ENCODE data around the gene PLCH1.

The PLCH1 gene

GRCh38 chr3:155495387-155495786, 249.5 kb downstream of the PLCH1 start:
- Histone ChIP-seq H3K27me3 (no peaks in the 10 kb centered on the region), H3K4me1 (ENCODE audit: control insufficient read depth in 1 of 2, insufficient read depth in 1 of 2, low read depth in 1 of 2, low read length in 1 of 2) (no peaks in the 10 kb centered on the region), H3K36me3 (no peaks in the 10 kb centered on the region), H3K27ac (no peak overlapping the region), H3K9me3 (no peaks in the 10 kb centered on the region), H3K4me3 (ENCODE audit: low read depth in 1 of 2, low read length in 1 of 2) (no peak overlapping the region)
- TF ChIP-seq CTCF (IDR thresholded peaks at IDR 0.05), result no peak

GRCh38 chr3:155494332-155494731, 250.5 kb downstream of the PLCH1 start:
- no peak overlapping the region for H3K27ac ChIP-seq
- H3K4me1 ChIP-seq (ENCODE audit: control insufficient read depth in 1 of 2, insufficient read depth in 1 of 2, low read depth in 1 of 2, low read length in 1 of 2), result no peaks in the 10 kb centered on the region
- no peak overlapping the region for H3K4me3 ChIP-seq (ENCODE audit: low read depth in 1 of 2, low read length in 1 of 2)
- H3K9me3 ChIP-seq, result no peaks in the 10 kb centered on the region
- no peaks in the 10 kb centered on the region for H3K27me3 ChIP-seq
- no peaks in the 10 kb centered on the region for H3K36me3 ChIP-seq
- no peak for TF ChIP-seq CTCF (IDR thresholded peaks at IDR 0.05)

GRCh38 chr3:155492841-155493240, 252.0 kb downstream of the PLCH1 start:
- no peak for TF ChIP-seq CTCF (IDR thresholded peaks at IDR 0.05)
- no peak overlapping the region for H3K27ac ChIP-seq
- H3K36me3 ChIP-seq, result no peaks in the 10 kb centered on the region
- no peaks in the 10 kb centered on the region for H3K27me3 ChIP-seq
- no peak overlapping the region for H3K4me3 ChIP-seq (ENCODE audit: low read depth in 1 of 2, low read length in 1 of 2)
- H3K9me3 ChIP-seq, result no peaks in the 10 kb centered on the region
- no peaks in the 10 kb centered on the region for H3K4me1 ChIP-seq (ENCODE audit: control insufficient read depth in 1 of 2, insufficient read depth in 1 of 2, low read depth in 1 of 2, low read length in 1 of 2)

GRCh38 chr3:155491696-155492095, 253.2 kb downstream of the PLCH1 start:
- H3K36me3 ChIP-seq, result no peaks in the 10 kb centered on the region
- no peak overlapping the region for H3K4me3 ChIP-seq (ENCODE audit: low read depth in 1 of 2, low read length in 1 of 2)
- TF ChIP-seq CTCF (IDR thresholded peaks at IDR 0.05), result no peak
- no peaks in the 10 kb centered on the region for H3K27me3 ChIP-seq
- H3K27ac ChIP-seq, result no peak overlapping the region
- no peaks in the 10 kb centered on the region for H3K4me1 ChIP-seq (ENCODE audit: control insufficient read depth in 1 of 2, insufficient read depth in 1 of 2, low read depth in 1 of 2, low read length in 1 of 2)
- H3K9me3 ChIP-seq, result no peaks in the 10 kb centered on the region

GRCh38 chr3:155488671-155489070, 256.2 kb downstream of the PLCH1 start:
- Histone ChIP-seq H3K36me3 (no peaks in the 10 kb centered on the region), H3K4me1 (ENCODE audit: control insufficient read depth in 1 of 2, insufficient read depth in 1 of 2, low read depth in 1 of 2, low read length in 1 of 2) (no peaks in the 10 kb centered on the region), H3K4me3 (ENCODE audit: low read depth in 1 of 2, low read length in 1 of 2) (no peak overlapping the region), H3K27ac (no peak overlapping the region), H3K9me3 (no peaks in the 10 kb centered on the region), H3K27me3 (no peaks in the 10 kb centered on the region)
- no peak for TF ChIP-seq CTCF (IDR thresholded peaks at IDR 0.05)

- Histone ChIP-seq H3K4me1 (ENCODE audit: control insufficient read depth in 1 of 2, insufficient read depth in 1 of 2, low read depth in 1 of 2, low read length in 1 of 2) (no peaks in the 10 kb centered on the region), H3K27ac (no peak overlapping the region), H3K36me3 (no peaks in the 10 kb centered on the region), H3K9me3 (no peaks in the 10 kb centered on the region), H3K4me3 (ENCODE audit: low read depth in 1 of 2, low read length in 1 of 2) (no peak overlapping the region), H3K27me3 (no peaks in the 10 kb centered on the region)
- no peak for TF ChIP-seq CTCF (IDR thresholded peaks at IDR 0.05)
Observed at GRCh38 chr3:155485897-155486296, 259.0 kb downstream of the PLCH1 start.

All from neutrophil (primary cell).